ENCODE data around the gene ACVR2B. TPM values are rescaled to one million over a fixed set of nuclear protein-coding genes. Genes with fewer than 3 reads are reported as not detected.

Gene ACVR2B
- total RNA-seq, 1 experiment from 2014 or later: 2.2 TPM

GRCh38 chr3:38487323-38487722 lies 33.6 kb downstream of the ACVR2B start:
- Histone ChIP-seq H3K36me3 (no peaks in the 10 kb centered on the region), H3K27me3 (replicated peaks) (no peaks in the 10 kb centered on the region), H3K4me3 (no peak overlapping the region), H3K27ac (no peak overlapping the region), H3K4me1 (replicated peaks) (no peaks in the 10 kb centered on the region), H3K9me3 (replicated peaks) (no peaks in the 10 kb centered on the region)
- DNase-seq (ENCODE audit: low read depth in 1 of 2, low spot score in 2 of 2): no peak

- no peaks in the 10 kb centered on the region for H3K36me3 ChIP-seq
- no peak overlapping the region for H3K4me3 ChIP-seq
- H3K27ac ChIP-seq: no peak overlapping the region
- DNase-seq (ENCODE audit: low read depth in 1 of 2, low spot score in 2 of 2): no peak
- no peaks in the 10 kb centered on the region for H3K27me3 ChIP-seq (replicated peaks)
- no peaks in the 10 kb centered on the region for H3K9me3 ChIP-seq (replicated peaks)
- no peaks in the 10 kb centered on the region for H3K4me1 ChIP-seq (replicated peaks)
These were observed 35.3 kb downstream of the ACVR2B start for GRCh38 chr3:38488949-38489348.

- Histone ChIP-seq H3K4me3 (no peak overlapping the region), H3K36me3 (no peaks in the 10 kb centered on the region), H3K27ac (no peak overlapping the region), H3K4me1 (replicated peaks) (no peaks in the 10 kb centered on the region), H3K27me3 (replicated peaks) (no peaks in the 10 kb centered on the region), H3K9me3 (replicated peaks) (no peaks in the 10 kb centered on the region)
- DNase-seq (ENCODE audit: low read depth in 1 of 2, low spot score in 2 of 2): no peak
These were observed 36.1 kb downstream of the ACVR2B start for GRCh38 chr3:38489766-38490165.

- Histone ChIP-seq H3K4me1 (replicated peaks) (peaks cover 5% of the 10 kb centered on the region), H3K4me3 (no peak overlapping the region), H3K27me3 (replicated peaks) (no peaks in the 10 kb centered on the region), H3K36me3 (no peaks in the 10 kb centered on the region), H3K9me3 (replicated peaks) (no peaks in the 10 kb centered on the region), H3K27ac (no peak overlapping the region)
- no peak for DNase-seq (ENCODE audit: low read depth in 1 of 2, low spot score in 2 of 2)
These were observed 36.8 kb downstream of the ACVR2B start for GRCh38 chr3:38490281-38491030.

GRCh38 chr3:38491215-38491614 lies 37.5 kb downstream of the ACVR2B start:
- Histone ChIP-seq H3K4me3 (no peak overlapping the region), H3K36me3 (no peaks in the 10 kb centered on the region), H3K4me1 (replicated peaks) (peaks cover 10% of the 10 kb centered on the region), H3K27ac (no peak overlapping the region), H3K9me3 (replicated peaks) (no peaks in the 10 kb centered on the region), H3K27me3 (replicated peaks) (no peaks in the 10 kb centered on the region)
- no peak for DNase-seq (ENCODE audit: low read depth in 1 of 2, low spot score in 2 of 2)

GRCh38 chr3:38493031-38493430 lies 39.3 kb downstream of the ACVR2B start:
- Histone ChIP-seq H3K4me1 (replicated peaks) (peaks cover 10% of the 10 kb centered on the region), H3K9me3 (replicated peaks) (no peaks in the 10 kb centered on the region), H3K27ac (no peak overlapping the region), H3K36me3 (peaks cover 6% of the 10 kb centered on the region; the same call in 1 of the 2 replicates), H3K4me3 (no peak overlapping the region), H3K27me3 (replicated peaks) (no peaks in the 10 kb centered on the region)
- DNase-seq (ENCODE audit: low read depth in 1 of 2, low spot score in 2 of 2): no peak

- Histone ChIP-seq H3K36me3 (peaks cover 29% of the 10 kb centered on the region), H3K9me3 (replicated peaks) (no peaks in the 10 kb centered on the region), H3K27me3 (replicated peaks) (no peaks in the 10 kb centered on the region), H3K4me3 (peak within 1 kb of the TSS; percentile 67), H3K4me1 (replicated peaks) (peaks cover 10% of the 10 kb centered on the region), H3K27ac (peak within 1 kb of the TSS; percentile 42)
- DNase-seq (ENCODE audit: low read depth in 1 of 2, low spot score in 2 of 2): peak; percentile 76 to 93
These were observed 42.6 kb downstream of the ACVR2B start, which contains the start of gene EXOG for GRCh38 chr3:38496131-38496910. Gene EXOG, plus strand, starts transcription at chr3:38496340. Its CDS starts 28 bp downstream, at chr3:38496368.

- Histone ChIP-seq H3K4me1 (replicated peaks) (peaks cover 10% of the 10 kb centered on the region), H3K4me3 (peak overlapping the region; percentile 67), H3K36me3 (peaks cover 36% of the 10 kb centered on the region), H3K27me3 (replicated peaks) (no peaks in the 10 kb centered on the region), H3K9me3 (replicated peaks) (no peaks in the 10 kb centered on the region), H3K27ac (no peak overlapping the region)
- peak in 1 of 2 experiments; percentile 3 for DNase-seq (ENCODE audit: low read depth in 1 of 2, low spot score in 2 of 2)
These were observed 43.3 kb downstream of the ACVR2B start for GRCh38 chr3:38497031-38497430.

- no peak overlapping the region for H3K4me3 ChIP-seq
- peaks cover 50% of the 10 kb centered on the region for H3K36me3 ChIP-seq
- peaks cover 1% of the 10 kb centered on the region for H3K4me1 ChIP-seq (replicated peaks)
- no peaks in the 10 kb centered on the region for H3K27me3 ChIP-seq (replicated peaks)
- no peak overlapping the region for H3K27ac ChIP-seq
- DNase-seq (ENCODE audit: low read depth in 1 of 2, low spot score in 2 of 2): no peak
- no peaks in the 10 kb centered on the region for H3K9me3 ChIP-seq (replicated peaks)
These were observed 47.2 kb downstream of the ACVR2B start for GRCh38 chr3:38500688-38501417.

GRCh38 chr3:38507120-38507519 lies 53.4 kb downstream of the ACVR2B start:
- Histone ChIP-seq H3K27me3 (replicated peaks) (no peaks in the 10 kb centered on the region), H3K36me3 (peaks cover 38% of the 10 kb centered on the region), H3K4me3 (no peak overlapping the region), H3K9me3 (replicated peaks) (no peaks in the 10 kb centered on the region), H3K27ac (no peak overlapping the region), H3K4me1 (replicated peaks) (no peaks in the 10 kb centered on the region)
- no peak for DNase-seq (ENCODE audit: low read depth in 1 of 2, low spot score in 2 of 2)

- Histone ChIP-seq H3K27ac (no peak overlapping the region), H3K36me3 (peaks cover 32% of the 10 kb centered on the region), H3K4me1 (replicated peaks) (no peaks in the 10 kb centered on the region), H3K4me3 (no peak overlapping the region), H3K27me3 (replicated peaks) (no peaks in the 10 kb centered on the region), H3K9me3 (replicated peaks) (no peaks in the 10 kb centered on the region)
- DNase-seq (ENCODE audit: low read depth in 1 of 2, low spot score in 2 of 2): no peak
These were observed 56.0 kb downstream of the ACVR2B start for GRCh38 chr3:38509732-38510131.

GRCh38 chr3:38510631-38511030 lies 56.9 kb downstream of the ACVR2B start:
- Histone ChIP-seq H3K4me3 (no peak overlapping the region), H3K27me3 (replicated peaks) (no peaks in the 10 kb centered on the region), H3K9me3 (replicated peaks) (no peaks in the 10 kb centered on the region), H3K36me3 (peaks cover 30% of the 10 kb centered on the region), H3K27ac (no peak overlapping the region), H3K4me1 (replicated peaks) (no peaks in the 10 kb centered on the region)
- no peak for DNase-seq (ENCODE audit: low read depth in 1 of 2, low spot score in 2 of 2)

- Histone ChIP-seq H3K4me3 (no peak overlapping the region), H3K4me1 (replicated peaks) (no peaks in the 10 kb centered on the region), H3K27me3 (replicated peaks) (no peaks in the 10 kb centered on the region), H3K9me3 (replicated peaks) (no peaks in the 10 kb centered on the region), H3K27ac (no peak overlapping the region), H3K36me3 (peaks cover 27% of the 10 kb centered on the region)
- DNase-seq (ENCODE audit: low read depth in 1 of 2, low spot score in 2 of 2): no peak
These were observed 57.9 kb downstream of the ACVR2B start for GRCh38 chr3:38511546-38511945.

- Histone ChIP-seq H3K27me3 (replicated peaks) (no peaks in the 10 kb centered on the region), H3K27ac (no peak overlapping the region), H3K36me3 (peaks cover 12% of the 10 kb centered on the region), H3K9me3 (replicated peaks) (no peaks in the 10 kb centered on the region), H3K4me3 (no peak overlapping the region), H3K4me1 (replicated peaks) (no peaks in the 10 kb centered on the region)
- DNase-seq (ENCODE audit: low read depth in 1 of 2, low spot score in 2 of 2): no peak
These were observed 61.7 kb downstream of the ACVR2B start for GRCh38 chr3:38515367-38515766.
